Neural progenitor cell (in vitro differentiated cells): ENCODE data around the gene ITPR2.

Source experiments
- EZH2 ChIP-seq: fragments of 200-600 bp; sonication (generic); IDR thresholded peaks from 2 replicates; pipeline ENCODE4 v1.6.1; 2017; ENCODE audit warnings: antibody characterized with exemption, mild to moderate bottlenecking, moderate library complexity
- EZH2phosphoT487 ChIP-seq: fragments of 200-600 bp; sonication (generic); IDR thresholded peaks from 2 replicates; pipeline ENCODE4 v1.6.1; 2017; ENCODE audit warnings: antibody characterized with exemption
- TF ChIP-seq, protein P1 (sequence below): fragments of 200-600 bp; sonication (generic); IDR thresholded peaks from 2 replicates; pipeline ENCODE4 v1.5.1; 2017; ENCODE audit warnings: antibody characterized with exemption, mild to moderate bottlenecking

DNA sequence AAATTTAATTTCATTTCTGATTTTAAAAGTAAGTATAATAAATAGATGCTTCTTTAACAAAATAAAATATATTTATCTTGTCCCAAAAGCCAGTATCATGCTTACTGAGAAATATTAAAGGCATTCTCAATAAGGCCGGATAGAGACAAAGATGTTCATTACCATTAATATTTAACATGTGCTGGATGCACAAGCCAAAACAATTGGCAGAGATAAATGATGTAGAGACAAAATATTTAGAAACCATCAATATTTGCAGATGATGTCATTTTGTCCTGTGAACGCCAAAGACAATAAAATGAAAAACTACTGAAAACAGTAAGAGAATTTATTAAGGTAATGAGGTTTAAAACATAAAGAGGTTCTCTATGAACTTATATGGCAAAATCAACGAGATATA, 313.5 kb downstream of the ITPR2 start:
- TF ChIP-seq, protein P1, sequence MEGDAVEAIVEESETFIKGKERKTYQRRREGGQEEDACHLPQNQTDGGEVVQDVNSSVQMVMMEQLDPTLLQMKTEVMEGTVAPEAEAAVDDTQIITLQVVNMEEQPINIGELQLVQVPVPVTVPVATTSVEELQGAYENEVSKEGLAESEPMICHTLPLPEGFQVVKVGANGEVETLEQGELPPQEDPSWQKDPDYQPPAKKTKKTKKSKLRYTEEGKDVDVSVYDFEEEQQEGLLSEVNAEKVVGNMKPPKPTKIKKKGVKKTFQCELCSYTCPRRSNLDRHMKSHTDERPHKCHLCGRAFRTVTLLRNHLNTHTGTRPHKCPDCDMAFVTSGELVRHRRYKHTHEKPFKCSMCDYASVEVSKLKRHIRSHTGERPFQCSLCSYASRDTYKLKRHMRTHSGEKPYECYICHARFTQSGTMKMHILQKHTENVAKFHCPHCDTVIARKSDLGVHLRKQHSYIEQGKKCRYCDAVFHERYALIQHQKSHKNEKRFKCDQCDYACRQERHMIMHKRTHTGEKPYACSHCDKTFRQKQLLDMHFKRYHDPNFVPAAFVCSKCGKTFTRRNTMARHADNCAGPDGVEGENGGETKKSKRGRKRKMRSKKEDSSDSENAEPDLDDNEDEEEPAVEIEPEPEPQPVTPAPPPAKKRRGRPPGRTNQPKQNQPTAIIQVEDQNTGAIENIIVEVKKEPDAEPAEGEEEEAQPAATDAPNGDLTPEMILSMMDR, result no peak
- TF ChIP-seq EZH2phosphoT487 (no peak), EZH2 (no peak)
